Activated CD8-positive, alpha-beta memory T cell treated with anti-CD3 and anti-CD28 coated beads for 4 hours (primary cell): ENCODE results near the gene INPP5D.
"Not testable (repeated sequence)": the region's sequence is repeated elsewhere in the genome, so short reads cannot be mapped to it uniquely, and the experiment has no call there.

ENCODE experiments used
- DNase-seq, 2 donors: peaks; one replicate each; pipeline ENCODE4 v3.0.0-alpha.2; 2020; ENCODE audit warnings: low read depth in 2 of 2

The INPP5D gene

GRCh38 chr2:233059797-233060500 is at the start of gene INPP5D:
Gene INPP5D (plus strand): TSS chr2:233060342. CDS start chr2:233060479, 137 bp downstream.
- DNase-seq = peak; percentile 45 to 65

DNA sequence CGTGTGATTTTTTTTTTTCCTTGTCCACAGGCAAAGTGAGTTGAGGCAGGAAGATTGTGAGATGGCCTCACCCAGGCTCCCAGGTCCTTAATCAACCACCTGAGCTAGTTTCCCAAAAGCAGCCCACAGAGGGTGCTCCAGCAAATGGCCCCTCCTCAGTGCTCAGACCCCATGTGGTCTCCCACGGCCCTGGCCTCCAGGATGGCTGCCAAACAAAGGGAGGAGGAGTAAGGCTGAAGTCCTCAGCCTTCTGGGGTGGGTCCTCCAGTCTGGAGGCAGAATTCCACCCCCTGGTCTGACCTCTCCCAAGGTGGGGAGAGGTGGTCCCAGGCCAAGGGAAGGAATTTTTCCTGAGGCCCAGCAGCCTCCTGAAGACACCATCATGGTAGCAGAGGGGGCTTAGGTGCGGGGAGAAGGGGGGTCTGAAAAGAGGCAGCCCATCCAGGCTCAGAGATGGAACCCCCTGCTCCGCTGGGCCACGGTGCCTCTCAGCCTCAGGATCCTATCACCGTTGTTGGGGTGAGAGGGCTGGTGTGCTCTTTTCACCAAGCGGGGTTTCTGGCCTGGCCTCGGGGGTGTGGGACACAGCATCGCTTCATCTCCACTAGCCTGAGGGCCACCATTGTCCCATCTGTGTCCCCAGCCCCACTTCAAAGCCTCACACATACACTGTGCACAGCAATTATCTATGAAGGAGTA is 49.4 kb upstream of the INPP5D start:
- DNase-seq = no peak

GRCh38 chr2:233011268-233011650 is 48.9 kb upstream of the INPP5D start:
- DNase-seq = no peak

DNA sequence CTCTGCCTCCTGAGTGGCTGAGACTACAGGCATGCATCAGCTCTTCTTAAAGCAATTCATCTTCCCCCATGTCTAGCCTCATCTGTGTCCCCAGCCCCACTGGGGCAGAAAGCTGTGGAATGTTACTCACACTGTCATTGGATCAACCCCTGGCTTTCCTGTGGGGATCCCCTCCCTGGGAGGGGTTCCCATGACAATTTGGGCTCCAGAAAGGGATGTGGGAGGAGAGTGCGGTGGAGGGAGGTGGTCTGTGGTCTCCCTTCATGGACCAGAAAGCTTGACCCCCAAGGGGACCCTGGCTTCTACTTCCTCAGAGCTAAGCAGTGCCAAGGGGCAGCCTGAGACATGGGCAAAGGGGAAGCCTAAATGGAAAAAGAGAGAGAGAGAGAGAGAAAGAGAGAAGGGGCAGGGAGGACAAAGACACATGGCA is 48.4 kb upstream of the INPP5D start:
- no peak for DNase-seq

GRCh38 chr2:233012301-233012971 is 47.7 kb upstream of the INPP5D start:
- DNase-seq = no peak

GRCh38 chr2:233013027-233013461 is 47.1 kb upstream of the INPP5D start, which contains the start of gene NGEF:
Gene NGEF (minus strand): TSS chr2:233013256. CDS start chr2:232974890, 38,366 bp downstream.
- DNase-seq = no peak

DNA sequence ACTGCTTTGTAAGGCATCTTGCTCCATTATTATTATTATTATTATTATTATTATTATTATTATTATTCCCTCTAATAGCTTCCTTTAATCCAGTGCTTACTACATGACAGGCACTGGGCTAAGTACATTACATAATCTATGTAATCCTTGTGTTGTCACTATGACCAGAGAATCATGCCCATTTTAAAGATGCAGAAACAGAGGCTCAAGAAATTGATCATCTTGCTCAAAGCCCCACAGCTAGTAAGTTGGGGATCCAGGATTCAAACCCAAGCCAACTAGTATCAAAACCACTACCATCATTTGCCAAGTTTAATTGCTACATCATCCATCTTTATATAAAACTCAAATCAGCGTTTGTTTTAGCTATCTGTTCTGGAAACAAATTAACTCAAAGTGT is 46.5 kb upstream of the INPP5D start:
- no peak for DNase-seq

GRCh38 chr2:233015019-233015645 is 45.0 kb upstream of the INPP5D start:
- DNase-seq = no peak

- DNase-seq = no peak
These were observed 42.2 kb upstream of the INPP5D start for GRCh38 chr2:233017947-233018346.

DNA sequence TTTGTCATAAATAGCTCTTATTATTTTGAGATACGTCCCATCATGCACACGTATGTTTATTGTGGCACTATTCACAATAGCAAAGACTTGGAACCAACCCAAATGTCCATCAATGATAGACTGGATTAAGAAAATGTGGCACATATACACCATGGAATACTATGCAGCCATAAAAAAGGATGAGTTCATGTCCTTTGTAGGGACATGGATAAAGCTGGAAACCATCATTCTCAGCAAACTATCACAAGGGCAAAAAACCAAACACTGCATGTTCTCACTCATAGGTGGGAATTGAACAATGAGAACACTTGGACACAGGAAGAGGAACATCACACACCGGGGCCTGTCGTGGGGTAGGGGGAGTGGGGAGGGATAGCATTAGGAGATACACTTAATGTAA is 40.5 kb upstream of the INPP5D start:
- DNase-seq = not testable (repeated sequence)

DNA sequence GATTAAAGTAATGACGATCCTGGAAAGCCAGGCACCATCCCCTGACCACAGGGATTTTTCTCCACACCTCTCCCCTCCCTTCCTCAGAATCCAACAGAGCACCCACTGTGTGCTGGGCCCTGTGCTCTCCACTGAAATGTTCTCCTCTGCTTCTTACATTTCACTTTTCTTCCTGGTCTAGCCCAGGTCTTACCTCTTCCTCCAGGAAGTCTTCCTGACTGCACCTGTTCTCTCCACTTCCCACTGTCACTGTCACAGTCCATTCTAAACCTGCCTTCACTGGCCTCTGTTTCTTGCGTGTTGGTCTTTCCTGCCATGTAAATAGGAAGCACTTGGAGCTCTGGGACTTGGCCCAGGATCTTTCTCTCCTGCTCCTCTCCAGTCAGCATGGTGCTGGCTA is 39.7 kb upstream of the INPP5D start:
- DNase-seq = no peak

GRCh38 chr2:233021771-233022170 is 38.4 kb upstream of the INPP5D start:
- no peak for DNase-seq

DNA sequence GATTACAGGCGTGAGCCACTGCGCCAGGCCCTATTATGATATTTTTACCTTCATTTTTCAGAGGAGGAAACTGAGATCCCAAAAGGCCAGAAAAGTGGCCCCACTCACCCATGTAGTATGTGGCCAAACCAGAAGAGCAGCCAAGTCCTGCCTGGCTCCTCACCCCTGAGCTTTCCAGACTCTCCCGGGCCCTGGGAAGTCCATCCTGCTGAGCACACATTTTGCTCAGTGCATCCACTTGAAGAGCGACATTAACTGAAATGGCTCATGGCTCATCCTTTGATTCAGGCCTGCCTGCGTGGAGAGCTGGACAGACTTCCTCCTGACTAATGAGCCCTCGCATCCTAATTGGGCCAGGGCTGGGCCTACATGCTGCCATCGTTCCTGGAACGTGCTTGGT is 37.6 kb upstream of the INPP5D start:
- DNase-seq = no peak

- no peak for DNase-seq
These were observed 37.0 kb upstream of the INPP5D start for GRCh38 chr2:233023007-233023760.

DNA sequence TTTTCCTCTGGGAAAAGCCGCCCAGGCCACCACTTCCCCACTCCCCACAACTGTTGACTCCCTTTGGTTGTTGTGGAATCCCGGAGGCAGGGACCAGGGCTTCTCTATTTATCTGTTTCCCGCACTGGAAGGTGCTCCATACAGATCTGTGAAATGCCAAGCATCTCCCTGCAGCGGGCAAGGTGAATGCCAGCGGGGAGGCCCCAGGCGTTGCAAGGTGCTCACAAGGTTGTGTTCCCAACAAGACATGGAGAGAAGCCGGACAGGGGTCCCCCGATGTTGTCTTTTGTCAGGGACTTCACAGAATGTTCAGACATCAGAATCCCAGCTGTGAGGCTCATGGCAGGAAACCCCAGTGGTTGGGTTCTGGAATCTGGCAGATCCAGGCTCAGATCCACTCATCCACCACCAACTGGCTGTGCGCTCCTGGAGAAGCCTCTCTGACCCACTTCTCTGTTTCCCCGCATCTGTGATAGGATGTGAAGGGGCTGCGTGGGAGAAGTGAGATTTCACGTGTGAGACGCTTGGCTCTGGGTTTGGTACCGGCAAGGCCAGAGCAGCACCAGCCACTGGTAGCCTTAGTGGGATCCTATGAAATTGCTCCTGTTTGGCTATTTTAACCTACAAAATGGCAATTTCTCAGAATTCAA is 36.3 kb upstream of the INPP5D start:
- DNase-seq = no peak

- no peak for DNase-seq
These were observed 34.4 kb upstream of the INPP5D start for GRCh38 chr2:233025706-233026105.

GRCh38 chr2:233026198-233026813 is 33.8 kb upstream of the INPP5D start:
- DNase-seq = no peak

- DNase-seq = no peak
These were observed 30.8 kb upstream of the INPP5D start for GRCh38 chr2:233029321-233029720.

GRCh38 chr2:233031556-233032500 is 28.3 kb upstream of the INPP5D start:
- DNase-seq = no peak
